Esophagus squamous epithelium (tissue), 5 donors: ENCODE results near the gene TP63. TPM values are rescaled to one million over a fixed set of nuclear protein-coding genes. Genes with fewer than 3 reads are reported as not detected.

Source experiments
- DNase-seq: peaks from one replicate; lab custom pipeline; 2025; lab: John Stamatoyannopoulos, UW
- H3K27ac ChIP-seq, 4 donors: fragments of 200-600 bp; sonication (generic); one replicate each; pipeline ENCODE4 v1.5.1; 2016 to 2019; ENCODE audit warnings: mild to moderate bottlenecking in 1 of 4
- H3K27me3 ChIP-seq, 4 donors: fragments of 200-600 bp; sonication (generic); 1 replicate in 3 of 4; 2 replicates in 1 of 4; pipeline versions ENCODE4 v1.5.1 to v1.6.0; 2017 to 2021; ENCODE audit warnings: antibody characterized with exemption in 1 of 4
- H3K36me3 ChIP-seq, 3 donors: fragments of 200-600 bp; sonication (generic); one replicate each; pipeline ENCODE4 v1.5.1; 2016 to 2019
- H3K4me1 ChIP-seq, 3 donors: fragments of 200-600 bp; sonication (generic); one replicate each; pipeline ENCODE4 v1.5.1; 2017 to 2019
- H3K4me3 ChIP-seq, 4 donors: fragments of 200-600 bp; sonication (generic); 1 replicate in 3 of 4; 2 replicates in 1 of 4; pipeline ENCODE4 v1.5.1; 2016 to 2019; ENCODE audit warnings: mild to moderate bottlenecking in 2 of 4, moderate library complexity in 1 of 4
- H3K9me3 ChIP-seq, 3 donors: fragments of 200-600 bp; sonication (generic); one replicate each; pipeline ENCODE4 v1.5.1; 2016 to 2019
- POLR2A ChIP-seq, 4 donors: fragments of 450-650 bp; IDR thresholded peaks; one replicate each; pipeline ENCODE4 v1.6.1; 2017; ENCODE audit warnings: antibody characterized with exemption in 4 of 4, mild to moderate bottlenecking in 4 of 4, moderate library complexity in 3 of 4
- WGBS, 2 donors: methylation state at CpG; one replicate each; pipeline ENCODE4 v1.1.5; 2018; 5-methylcytosine and 5-hydroxymethylcytosine counted together
- intact Hi-C: fragments of 100-400 bp; cut with DNase I; formaldehyde crosslinking; loops from one replicate; pipeline ENCODE4 v1.15.0; 2022
- total RNA-seq, 4 donors: library from RNA; depleted of rRNA; stranded (reverse); fragments of >200 nt; gene quantifications; one replicate each; pipeline ENCODE4 v1.1.0, GENCODE V29; 2016
- TF ChIP-seq, protein P1 (sequence below), 6 experiments: fragments of 450-650 bp in 4 of 6; fragments of 200-600 bp in 2 of 6; sonication (generic) in 2 of 6; IDR thresholded peaks; one replicate each; pipeline ENCODE4 v1.5.1; 2016 to 2019; ENCODE audit warnings: antibody characterized with exemption in 6 of 6, mild to moderate bottlenecking in 4 of 6, moderate library complexity in 4 of 6
- donor health status: DM: yes; HTN: yes; CAD: no.

TP63 gene
- total RNA-seq, 4 donors from 2014 or later = 111 to 162 (median 137) TPM

- H3K36me3 ChIP-seq = no peaks in the 10 kb centered on the region
- no peaks in the 10 kb centered on the region for H3K27me3 ChIP-seq
- no peak overlapping the region for H3K4me3 ChIP-seq
- TF ChIP-seq, protein P1, sequence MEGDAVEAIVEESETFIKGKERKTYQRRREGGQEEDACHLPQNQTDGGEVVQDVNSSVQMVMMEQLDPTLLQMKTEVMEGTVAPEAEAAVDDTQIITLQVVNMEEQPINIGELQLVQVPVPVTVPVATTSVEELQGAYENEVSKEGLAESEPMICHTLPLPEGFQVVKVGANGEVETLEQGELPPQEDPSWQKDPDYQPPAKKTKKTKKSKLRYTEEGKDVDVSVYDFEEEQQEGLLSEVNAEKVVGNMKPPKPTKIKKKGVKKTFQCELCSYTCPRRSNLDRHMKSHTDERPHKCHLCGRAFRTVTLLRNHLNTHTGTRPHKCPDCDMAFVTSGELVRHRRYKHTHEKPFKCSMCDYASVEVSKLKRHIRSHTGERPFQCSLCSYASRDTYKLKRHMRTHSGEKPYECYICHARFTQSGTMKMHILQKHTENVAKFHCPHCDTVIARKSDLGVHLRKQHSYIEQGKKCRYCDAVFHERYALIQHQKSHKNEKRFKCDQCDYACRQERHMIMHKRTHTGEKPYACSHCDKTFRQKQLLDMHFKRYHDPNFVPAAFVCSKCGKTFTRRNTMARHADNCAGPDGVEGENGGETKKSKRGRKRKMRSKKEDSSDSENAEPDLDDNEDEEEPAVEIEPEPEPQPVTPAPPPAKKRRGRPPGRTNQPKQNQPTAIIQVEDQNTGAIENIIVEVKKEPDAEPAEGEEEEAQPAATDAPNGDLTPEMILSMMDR (IDR thresholded peaks at IDR 0.05) = no peak
- no peak for TF ChIP-seq POLR2A (IDR thresholded peaks at IDR 0.05)
- H3K27ac ChIP-seq = no peak overlapping the region
- no peak for DNase-seq
- intact Hi-C loops = no loop called here
- no peaks in the 10 kb centered on the region for H3K9me3 ChIP-seq
- WGBS, 2 donors = 70 to 89% methylated on average over 3 of the region's 3 CpGs
- H3K4me1 ChIP-seq = no peaks in the 10 kb centered on the region
Measured at GRCh38 chr3:189683546-189684255, 52.5 kb downstream of the TP63 start.

DNA sequence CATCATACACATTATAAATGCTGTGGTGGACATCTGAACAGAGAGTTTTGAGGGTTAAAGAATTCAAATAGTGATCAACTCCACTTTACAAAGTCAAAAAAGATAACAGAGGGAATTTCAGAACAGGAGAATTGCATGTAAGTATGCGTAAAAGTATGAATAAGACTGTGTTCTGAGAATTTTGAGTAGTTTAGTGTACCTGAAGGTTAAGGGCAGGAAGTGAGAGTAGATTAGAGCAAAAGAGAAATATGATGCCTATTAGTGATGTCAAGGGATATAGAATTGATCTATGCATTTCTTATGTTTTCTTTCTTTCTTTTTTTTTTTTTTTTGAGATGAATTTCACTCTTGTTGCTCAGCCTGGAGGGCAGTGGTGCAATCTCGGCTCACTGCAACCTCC, 53.1 kb downstream of the TP63 start:
- intact Hi-C loops = no loop called here
- H3K36me3 ChIP-seq = no peaks in the 10 kb centered on the region

GRCh38 chr3:189685291-189685690, 54.1 kb downstream of the TP63 start:
- H3K27me3 ChIP-seq = no peaks in the 10 kb centered on the region
- TF ChIP-seq, protein P1 (IDR thresholded peaks at IDR 0.05) = no peak
- TF ChIP-seq POLR2A (IDR thresholded peaks at IDR 0.05) = no peak
- intact Hi-C loops = no loop called here

More for the DNA sequence above, 53.1 kb downstream of the TP63 start:
- no peak for DNase-seq
- 85 to 86% methylated on average over 2 of the region's 2 CpGs for WGBS, 2 donors
- H3K4me3 ChIP-seq = no peak overlapping the region
- no peak overlapping the region for H3K27ac ChIP-seq
- H3K9me3 ChIP-seq = no peaks in the 10 kb centered on the region
- H3K27me3 ChIP-seq = no peaks in the 10 kb centered on the region
- TF ChIP-seq, protein P1 (IDR thresholded peaks at IDR 0.05) = no peak
- TF ChIP-seq POLR2A (IDR thresholded peaks at IDR 0.05) = no peak
- H3K4me1 ChIP-seq = peaks cover 0 to 2% (median 0%) of the 10 kb centered on the region in 3 donors

GRCh38 chr3:189685860-189686259, 54.7 kb downstream of the TP63 start:
- TF ChIP-seq, protein P1 (IDR thresholded peaks at IDR 0.05) = no peak
- no peak for TF ChIP-seq POLR2A (IDR thresholded peaks at IDR 0.05)
- 29 to 57% methylated on average over 2 of the region's 2 CpGs for WGBS, 2 donors
- H3K4me3 ChIP-seq = no peak overlapping the region
- no peak overlapping the region for H3K27ac ChIP-seq
- intact Hi-C loops = no loop called here
- peaks cover 0 to 13% (median 0%) of the 10 kb centered on the region in 3 donors for H3K4me1 ChIP-seq
- DNase-seq = no peak
- no peaks in the 10 kb centered on the region for H3K27me3 ChIP-seq
- no peaks in the 10 kb centered on the region for H3K9me3 ChIP-seq
- no peaks in the 10 kb centered on the region for H3K36me3 ChIP-seq

More at GRCh38 chr3:189685291-189685690, 54.1 kb downstream of the TP63 start:
- no peak overlapping the region for H3K4me3 ChIP-seq
- whole genome bisulfite sequencing, 2 donors = 31 to 84% methylated on average over 1 of the region's 1 CpG
- H3K27ac ChIP-seq = no peak overlapping the region
- no peaks in the 10 kb centered on the region for H3K36me3 ChIP-seq
- no peaks in the 10 kb centered on the region for H3K9me3 ChIP-seq
- no peak for DNase-seq
- H3K4me1 ChIP-seq = peaks cover 0 to 12% (median 0%) of the 10 kb centered on the region in 3 donors

- H3K27ac ChIP-seq = no peak overlapping the region
- WGBS, 2 donors = 83 to 93% methylated on average over 4 of the region's 4 CpGs
- intact Hi-C loops = no loop called here
- H3K36me3 ChIP-seq = no peaks in the 10 kb centered on the region
- peaks cover 0 to 13% (median 0%) of the 10 kb centered on the region in 3 donors for H3K4me1 ChIP-seq
- no peaks in the 10 kb centered on the region for H3K9me3 ChIP-seq
- DNase-seq = no peak
- no peak for TF ChIP-seq POLR2A (IDR thresholded peaks at IDR 0.05)
- TF ChIP-seq, protein P1 (IDR thresholded peaks at IDR 0.05) = no peak
- H3K27me3 ChIP-seq = no peaks in the 10 kb centered on the region
- no peak overlapping the region for H3K4me3 ChIP-seq
Measured at GRCh38 chr3:189687475-189687874, 56.3 kb downstream of the TP63 start.
